B cell (primary cell): ENCODE data around the gene HOXA4. TPM values are rescaled to one million over a fixed set of nuclear protein-coding genes. Genes with fewer than 3 reads are reported as not detected.

Experiments used
- ATAC-seq: fragments of 200-7000 bp; cut with Tn5 transposase; one replicate; pipeline ENCODE4 v1.10.0; 2021; ENCODE audit warnings: low read depth, mild to moderate bottlenecking, moderate number of reproducible peaks, moderate library complexity
- CTCF ChIA-PET: fragments of 350-600 bp; sonication (Branson Sonifier 250); formaldehyde crosslinking; loops from one replicate; lab custom pipeline; 2021; ENCODE audit warnings: antibody characterized with exemption, inconsistent platforms; lab: Charles Lee
- POLR2A ChIA-PET: fragments of 350-600 bp; sonication (Branson Sonifier 250); formaldehyde crosslinking; loops from one replicate; lab custom pipeline; 2021; ENCODE audit warnings: antibody characterized with exemption; lab: Charles Lee
- DNase-seq: peaks from one replicate; pipeline ENCODE4 v3.0.0; 2013
- H2AFZ ChIP-seq: 2 replicates; pipeline ENCODE4 v1.6.1; 2012; ENCODE audit warnings: mild to moderate bottlenecking, low read depth, low read length; ENCODE audit not compliant: insufficient read depth, poor library complexity, severe bottlenecking
- H3K27ac ChIP-seq, 2 donors: 1 replicate in 1 of 2; 2 replicates in 1 of 2; pipeline ENCODE4 v1.5.1; 2012 to 2013; ENCODE audit warnings: low read length in 2 of 2, mild to moderate bottlenecking in 2 of 2, moderate library complexity in 1 of 2
- H3K27me3 ChIP-seq, 4 experiments: fragments of 200-600 bp in 1 of 4; sonication (generic) in 1 of 4; replicated peaks in 1 of 4; 1 replicate in 2 of 4; 2 replicates in 2 of 4; pipeline versions ENCODE4 v1.6.1 to v1.7.0; 2013 to 2016; ENCODE audit warnings: low read length in 3 of 4, mild to moderate bottlenecking in 2 of 4, mixed read lengths in 1 of 4, moderate library complexity in 1 of 4; ENCODE audit not compliant: insufficient read depth in 4 of 4, control insufficient read depth in 3 of 4; ENCODE audit errors: control extremely low read depth in 1 of 4
- H3K36me3 ChIP-seq, 2 experiments: replicated peaks in 1 of 2; 1 replicate in 1 of 2; 2 replicates in 1 of 2; pipeline versions ENCODE4 v1.6.1 to v1.7.1; 2013; ENCODE audit warnings: low read length in 1 of 2; ENCODE audit not compliant: insufficient read depth in 2 of 2, control insufficient read depth in 1 of 2; ENCODE audit errors: control extremely low read depth in 1 of 2, extremely low read depth in 1 of 2
- H3K4me1 ChIP-seq, 2 donors: fragments of 200-600 bp in 1 of 2; sonication (generic) in 1 of 2; 1 replicate in 1 of 2; 2 replicates in 1 of 2; pipeline versions ENCODE4 v1.5.1 to v1.6.1; 2013 to 2017; ENCODE audit warnings: low read length in 2 of 2; ENCODE audit not compliant: control insufficient read depth in 2 of 2, insufficient read depth in 2 of 2
- H3K4me2 ChIP-seq: replicated peaks from 2 replicates; pipeline ENCODE3; 2012; ENCODE audit warnings: mild to moderate bottlenecking, low read depth, low read length; ENCODE audit not compliant: poor library complexity, severe bottlenecking
- H3K4me3 ChIP-seq, 5 experiments: fragments of 200-600 bp in 1 of 5; sonication (generic) in 1 of 5; 1 replicate in 3 of 5; 2 replicates in 2 of 5; pipeline versions ENCODE4 v1.5.1 to v1.7.0; 2011 to 2016; ENCODE audit warnings: low read length in 4 of 5, mild to moderate bottlenecking in 4 of 5, low read depth in 2 of 5, control low read depth in 1 of 5, moderate library complexity in 1 of 5; ENCODE audit not compliant: insufficient read depth in 1 of 5; ENCODE audit errors: control extremely low read depth in 1 of 5, extremely low read depth in 1 of 5
- H3K79me2 ChIP-seq: fragments of 200-600 bp; sonication (generic); one replicate; pipeline ENCODE4 v1.6.0; 2016; ENCODE audit warnings: low read length; ENCODE audit not compliant: control insufficient read depth, insufficient read depth
- H3K9ac ChIP-seq: fragments of 200-600 bp; sonication (generic); 2 replicates; pipeline ENCODE4 v1.6.1; 2017; ENCODE audit warnings: mild to moderate bottlenecking, low read length, moderate library complexity
- H3K9me3 ChIP-seq, 3 donors: one replicate each; pipeline versions ENCODE4 v1.6.1 to v1.7.1; 2013; ENCODE audit warnings: low read length in 2 of 3; ENCODE audit not compliant: control insufficient read depth in 2 of 3, insufficient read depth in 1 of 3; ENCODE audit errors: control extremely low read depth in 1 of 3
- H4K20me1 ChIP-seq: 2 replicates; pipeline ENCODE4 v1.6.0; 2012; ENCODE audit warnings: mild to moderate bottlenecking, low read length; ENCODE audit not compliant: insufficient read depth, control insufficient read depth, poor library complexity, severe bottlenecking
- H3K27ac Mint-ChIP-seq: one replicate; pipeline ENCODE4 v1.8.0; 2021; ENCODE audit warnings: mixed read lengths
- H3K27me3 Mint-ChIP-seq: one replicate; pipeline ENCODE4 v1.8.0; 2021; ENCODE audit warnings: mixed read lengths
- H3K4me1 Mint-ChIP-seq: one replicate; pipeline ENCODE4 v1.8.0; 2021; ENCODE audit warnings: mixed read lengths
- H3K4me3 Mint-ChIP-seq: one replicate; pipeline ENCODE4 v1.8.0; 2021; ENCODE audit warnings: mixed read lengths
- H3K9me3 Mint-ChIP-seq: one replicate; pipeline ENCODE4 v1.8.0; 2022; ENCODE audit warnings: mixed read lengths; ENCODE audit not compliant: insufficient read depth
- EZH2 ChIP-seq: IDR thresholded peaks from 2 replicates; pipeline ENCODE4 v1.6.1; 2012; ENCODE audit warnings: borderline replicate concordance, low read depth, mild to moderate bottlenecking, moderate library complexity, low read length; ENCODE audit not compliant: insufficient read depth, poor library complexity, severe bottlenecking
- WGBS: methylation state at CpG from one replicate; pipeline ENCODE4 v1.1.5; 2013; ENCODE audit warnings: missing lambda C conversion rate; ENCODE audit not compliant: insufficient coverage; 5-methylcytosine and 5-hydroxymethylcytosine counted together
- intact Hi-C: fragments of 100-400 bp; cut with micrococcal nuclease; formaldehyde crosslinking; loops from one replicate; pipeline ENCODE4 v1.10.0; 2022
- polyA plus RNA-seq: library from polyadenylated mRNA; depleted of rRNA; stranded (reverse); fragments of >200 nt; gene quantifications from 2 replicates; pipeline ENCODE4 v1.2.3, GENCODE V29; 2012
- total RNA-seq, 2 donors: library from RNA; stranded (reverse); fragments of 120-200 nt in 1 of 2; gene quantifications; 1 replicate in 1 of 2; 2 replicates in 1 of 2; pipeline versions ENCODE4 v1.2.3 to v1.2.4, GENCODE V29; 2013 to 2022
- TF ChIP-seq, protein P1 (sequence below): fragments of 200-600 bp; IDR thresholded peaks from one replicate; pipeline ENCODE4 v1.8.0; 2022; ENCODE audit warnings: antibody characterized with exemption, mild to moderate bottlenecking

HOXA4 gene
- total and polyA plus RNA-seq, 2 donors (not counting 1 experiment from before 2014, with no cell fraction given): 0.30 TPM; not detected in 1

DNA sequence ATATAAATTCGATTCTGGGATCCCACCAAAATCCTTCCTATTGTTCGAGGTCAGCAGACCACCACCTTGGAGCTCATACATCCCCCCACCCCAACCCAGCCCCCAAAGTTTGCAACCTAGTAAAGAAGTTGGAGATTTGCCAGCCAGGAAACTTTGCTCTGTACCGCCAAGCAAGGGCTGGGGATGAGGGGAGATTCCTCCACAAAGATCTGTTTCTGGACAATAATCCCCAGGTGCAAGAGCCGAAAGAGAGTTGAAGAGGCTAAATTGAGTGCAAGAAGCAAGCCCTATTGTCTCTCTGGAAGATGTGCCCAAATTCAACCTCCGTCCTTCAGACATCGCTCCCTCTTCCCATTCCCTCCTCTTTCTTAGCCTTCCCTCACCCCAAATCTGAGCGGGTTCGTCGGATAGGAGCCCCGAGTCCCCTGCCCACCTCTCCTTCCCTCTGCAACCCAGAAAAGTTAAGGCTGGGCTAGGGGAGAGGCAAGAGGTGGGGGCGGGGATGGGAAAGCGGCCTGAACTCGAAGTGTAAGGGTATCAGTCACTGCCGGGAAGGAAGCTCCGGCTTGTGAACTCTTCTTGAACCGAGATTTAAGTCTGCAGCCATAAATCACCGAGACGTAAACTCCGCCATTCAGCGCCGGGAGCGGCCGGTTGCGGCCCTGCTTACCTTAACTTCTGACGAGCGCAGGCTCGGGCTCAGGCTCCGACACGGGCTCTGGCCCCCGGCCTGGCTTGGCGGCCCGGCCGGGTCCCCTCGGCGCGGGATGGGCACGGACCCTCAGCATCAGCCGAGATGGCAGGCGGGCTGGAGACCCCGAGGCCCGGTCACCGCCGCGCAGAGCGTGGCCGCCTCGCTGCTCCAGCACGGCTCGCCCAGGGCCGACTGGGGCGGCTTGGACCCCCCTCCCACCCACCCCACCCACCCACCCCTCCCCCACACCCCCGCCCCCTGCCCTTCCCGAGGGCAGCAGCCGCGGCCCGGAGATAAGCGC is 17.3 kb downstream of the HOXA4 start:
- DNase-seq (no peak), ATAC-seq (no peak)
- Mint-ChIP-seq H3K27ac (no peak overlapping the region), H3K9me3 (no peaks in the 10 kb centered on the region), H3K4me3 (no peak overlapping the region), H3K27me3 (peaks cover 13% of the 10 kb centered on the region), H3K4me1 (no peaks in the 10 kb centered on the region)
- TF ChIP-seq EZH2: no peak
- TF ChIP-seq, protein P1, sequence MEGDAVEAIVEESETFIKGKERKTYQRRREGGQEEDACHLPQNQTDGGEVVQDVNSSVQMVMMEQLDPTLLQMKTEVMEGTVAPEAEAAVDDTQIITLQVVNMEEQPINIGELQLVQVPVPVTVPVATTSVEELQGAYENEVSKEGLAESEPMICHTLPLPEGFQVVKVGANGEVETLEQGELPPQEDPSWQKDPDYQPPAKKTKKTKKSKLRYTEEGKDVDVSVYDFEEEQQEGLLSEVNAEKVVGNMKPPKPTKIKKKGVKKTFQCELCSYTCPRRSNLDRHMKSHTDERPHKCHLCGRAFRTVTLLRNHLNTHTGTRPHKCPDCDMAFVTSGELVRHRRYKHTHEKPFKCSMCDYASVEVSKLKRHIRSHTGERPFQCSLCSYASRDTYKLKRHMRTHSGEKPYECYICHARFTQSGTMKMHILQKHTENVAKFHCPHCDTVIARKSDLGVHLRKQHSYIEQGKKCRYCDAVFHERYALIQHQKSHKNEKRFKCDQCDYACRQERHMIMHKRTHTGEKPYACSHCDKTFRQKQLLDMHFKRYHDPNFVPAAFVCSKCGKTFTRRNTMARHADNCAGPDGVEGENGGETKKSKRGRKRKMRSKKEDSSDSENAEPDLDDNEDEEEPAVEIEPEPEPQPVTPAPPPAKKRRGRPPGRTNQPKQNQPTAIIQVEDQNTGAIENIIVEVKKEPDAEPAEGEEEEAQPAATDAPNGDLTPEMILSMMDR: no peak
- no peaks in the 10 kb centered on the region for H4K20me1 ChIP-seq
- POLR2A ChIA-PET: no interaction called here
- no peaks in the 10 kb centered on the region for H3K4me1 ChIP-seq
- H3K4me2 ChIP-seq: no peak overlapping the region
- no peak overlapping the region for H3K9ac ChIP-seq
- H3K36me3 ChIP-seq: no peaks in the 10 kb centered on the region
- peaks cover 0 to 7% (median 0%) of the 10 kb centered on the region in 4 experiments for H3K27me3 ChIP-seq
- no peak overlapping the region for H2AFZ ChIP-seq
- intact Hi-C loops: no loop called here
- H3K4me3 ChIP-seq: no peak overlapping the region
- CTCF ChIA-PET: no interaction called here
- no peaks in the 10 kb centered on the region for H3K79me2 ChIP-seq
- peaks cover 0 to 8% (median 0%) of the 10 kb centered on the region in 3 donors for H3K9me3 ChIP-seq
- WGBS: 95% methylated on average over 24 of the region's 57 CpGs
- no peak overlapping the region for H3K27ac ChIP-seq

DNA sequence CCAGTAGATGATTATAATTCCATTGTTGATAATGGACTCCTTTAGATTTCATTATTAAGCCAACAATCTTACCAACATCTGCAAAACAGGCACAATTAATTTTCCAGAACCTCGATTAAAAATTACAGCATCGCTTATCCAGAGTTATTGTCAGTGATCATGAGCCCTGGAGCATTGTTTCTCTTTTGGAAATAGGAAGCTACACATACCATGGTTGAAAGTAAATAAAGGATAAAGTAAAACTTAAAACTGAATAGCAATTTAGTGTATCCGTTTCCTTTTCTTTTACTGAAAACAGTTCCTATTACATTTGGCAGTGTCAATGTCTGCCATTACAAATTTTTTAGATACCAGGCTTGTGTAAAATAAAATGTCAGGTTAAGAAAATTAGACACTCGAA is 18.2 kb downstream of the HOXA4 start:
- peaks cover 0 to 15% (median 0%) of the 10 kb centered on the region in 3 donors for H3K9me3 ChIP-seq
- ATAC-seq: no peak
- H3K9me3 Mint-ChIP-seq: no peaks in the 10 kb centered on the region
- TF ChIP-seq, protein P1: no peak
- no peak for TF ChIP-seq EZH2
- H3K27ac Mint-ChIP-seq: no peak overlapping the region
- no peak overlapping the region for H3K4me2 ChIP-seq
- no peaks in the 10 kb centered on the region for H3K36me3 ChIP-seq
- intact Hi-C loops: no loop called here
- H3K27ac ChIP-seq: no peak overlapping the region
- H3K4me1 ChIP-seq: no peaks in the 10 kb centered on the region
- H2AFZ ChIP-seq: no peak overlapping the region
- DNase-seq: no peak
- ChIA-PET POLR2A (no interaction called here), CTCF (no interaction called here)
- no peak overlapping the region for H3K9ac ChIP-seq
- H3K27me3 Mint-ChIP-seq: peaks cover 8% of the 10 kb centered on the region
- H3K27me3 ChIP-seq: peaks cover 0 to 6% (median 0%) of the 10 kb centered on the region in 4 experiments
- no peaks in the 10 kb centered on the region for H3K79me2 ChIP-seq
- H3K4me3 ChIP-seq: no peak overlapping the region
- no CpG with 5 or more reads among the region's 4 CpGs for WGBS
- no peaks in the 10 kb centered on the region for H3K4me1 Mint-ChIP-seq
- H3K4me3 Mint-ChIP-seq: no peak overlapping the region
- H4K20me1 ChIP-seq: no peaks in the 10 kb centered on the region
